ENCODE measurements around the gene TUBA3C. TPM values are rescaled to one million over a fixed set of nuclear protein-coding genes. Genes with fewer than 3 reads are reported as not detected.
"Not testable (repeated sequence)": the region's sequence is repeated elsewhere in the genome, so short reads cannot be mapped to it uniquely, and the experiment has no call there.

Gene TUBA3C
- total RNA-seq, 1 donor from 2014 or later = not detected

DNA sequence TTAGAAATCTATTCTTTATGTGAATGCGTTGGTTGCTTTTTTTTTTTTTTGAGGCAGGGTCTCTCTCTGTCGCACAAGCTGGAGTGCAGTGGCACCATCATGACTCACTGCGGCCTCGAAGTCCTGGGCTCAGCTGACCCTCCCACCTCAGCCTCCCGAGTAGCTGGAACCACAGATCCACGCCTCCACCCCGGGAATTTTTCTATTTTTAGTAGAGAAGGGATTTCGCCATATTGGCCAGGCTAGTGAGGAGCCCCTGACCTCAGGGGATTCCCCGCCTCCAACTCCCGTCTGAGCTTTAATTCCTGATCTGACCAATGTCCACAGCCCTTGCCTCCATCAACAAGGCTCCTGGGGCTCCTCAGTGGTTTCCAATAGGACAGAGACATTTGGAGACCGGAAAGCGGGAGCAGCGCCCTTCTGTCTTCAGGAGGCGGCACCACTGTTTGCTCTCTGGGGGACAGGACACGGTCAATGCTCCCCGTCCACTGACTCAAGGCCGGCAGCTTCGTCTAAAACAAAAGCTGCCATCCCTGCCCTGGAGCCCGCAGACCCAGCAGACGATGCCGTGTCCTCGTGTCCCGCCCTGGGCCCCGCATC lies 503 bp downstream of the TUBA3C start:
- no peaks in the 10 kb centered on the region for H3K27me3 ChIP-seq (ENCODE audit: control insufficient read depth in 3 of 3, insufficient read depth in 3 of 3, low read length in 3 of 3)

DNA sequence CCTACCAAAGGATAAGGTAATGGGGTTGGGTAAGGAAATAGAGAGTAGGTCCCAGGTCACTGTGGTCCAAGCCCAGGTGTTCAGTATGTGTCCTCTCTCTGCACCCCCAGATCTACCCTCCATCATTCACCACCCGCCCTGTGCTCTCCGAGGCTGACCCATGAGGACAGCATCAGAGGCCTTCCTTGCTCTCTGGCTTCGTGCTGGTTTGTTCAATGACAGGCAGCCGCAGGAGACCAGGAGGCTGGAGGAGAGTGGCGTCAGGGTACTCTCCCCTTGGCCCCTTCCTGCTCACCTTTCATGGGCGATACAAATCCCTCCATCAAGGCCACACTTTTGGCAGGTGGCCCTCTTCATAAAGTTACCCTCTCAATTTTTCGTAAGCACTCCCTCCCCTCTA lies 1.7 kb downstream of the TUBA3C start:
- H3K27ac ChIP-seq (ENCODE audit: low read depth, low read length) = no peak overlapping the region
- peaks cover 0 to 2% (median 0%) of the 10 kb centered on the region in 3 donors for H3K9me3 ChIP-seq (ENCODE audit: control insufficient read depth in 3 of 3, low read length in 3 of 3)
- no peak overlapping the region for H3K4me3 ChIP-seq (ENCODE audit: low read length in 3 of 3)
- H3K27me3 ChIP-seq (ENCODE audit: control insufficient read depth in 3 of 3, insufficient read depth in 3 of 3, low read length in 3 of 3) = no peaks in the 10 kb centered on the region
- H3K4me1 ChIP-seq (ENCODE audit: control insufficient read depth in 3 of 3, insufficient read depth in 3 of 3, low read length in 3 of 3) = no peaks in the 10 kb centered on the region
- H3K36me3 ChIP-seq (ENCODE audit: control insufficient read depth in 3 of 3, insufficient read depth in 3 of 3, low read length in 3 of 3) = no peaks in the 10 kb centered on the region
- no peak overlapping the region for H3K9ac ChIP-seq (ENCODE audit: low read depth in 1 of 3, low read length in 3 of 3)

More for the DNA sequence above, 503 bp downstream of the TUBA3C start:
- H3K9ac ChIP-seq (ENCODE audit: low read depth in 1 of 3, low read length in 3 of 3) = no peak overlapping the region
- no peak overlapping the region for H3K27ac ChIP-seq (ENCODE audit: low read depth, low read length)
- peaks cover 0 to 2% (median 0%) of the 10 kb centered on the region in 3 donors for H3K9me3 ChIP-seq (ENCODE audit: control insufficient read depth in 3 of 3, low read length in 3 of 3)
- H3K36me3 ChIP-seq (ENCODE audit: control insufficient read depth in 3 of 3, insufficient read depth in 3 of 3, low read length in 3 of 3) = no peaks in the 10 kb centered on the region
- no peaks in the 10 kb centered on the region for H3K4me1 ChIP-seq (ENCODE audit: control insufficient read depth in 3 of 3, insufficient read depth in 3 of 3, low read length in 3 of 3)
- no peak overlapping the region for H3K4me3 ChIP-seq (ENCODE audit: low read length in 3 of 3)

DNA sequence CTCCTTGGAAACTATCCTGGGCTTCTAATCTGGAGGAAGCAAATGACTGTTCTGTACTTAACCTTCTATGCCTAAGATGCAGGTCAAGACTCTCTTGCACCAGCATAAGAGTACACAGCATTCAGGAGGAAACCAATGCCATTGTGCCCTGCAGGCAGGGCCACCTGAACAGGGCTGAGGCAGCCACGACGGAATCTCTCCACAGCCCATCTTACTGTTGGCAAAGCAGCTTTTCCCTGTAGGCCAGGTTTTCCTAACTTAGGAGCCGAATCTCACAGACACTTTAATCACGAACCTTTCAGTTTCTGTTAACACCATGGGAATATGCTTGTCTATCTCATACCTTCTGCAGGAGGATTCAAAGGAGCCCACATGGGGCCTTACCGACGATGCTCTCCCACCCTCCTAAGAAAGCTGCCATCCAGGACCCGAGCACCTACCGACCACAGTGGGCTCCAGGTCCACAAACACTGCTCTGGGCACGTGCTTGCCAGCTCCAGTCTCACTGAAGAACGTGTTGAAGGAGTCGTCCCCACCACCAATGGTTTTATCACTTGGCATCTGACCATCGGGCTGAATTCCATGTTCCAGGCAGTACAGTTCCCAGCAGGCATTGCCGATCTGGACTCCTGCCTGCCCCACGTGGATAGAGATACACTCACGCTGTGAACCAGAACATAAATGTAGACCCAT lies 2.6 kb downstream of the TUBA3C start:
- Histone ChIP-seq H3K36me3 (ENCODE audit: control insufficient read depth in 3 of 3, insufficient read depth in 3 of 3, low read length in 3 of 3) (no peaks in the 10 kb centered on the region), H3K4me3 (ENCODE audit: low read length in 3 of 3) (no peak overlapping the region), H3K4me1 (ENCODE audit: control insufficient read depth in 3 of 3, insufficient read depth in 3 of 3, low read length in 3 of 3) (no peaks in the 10 kb centered on the region), H3K9me3 (ENCODE audit: control insufficient read depth in 3 of 3, low read length in 3 of 3) (peaks cover 0 to 2% (median 0%) of the 10 kb centered on the region in 3 donors), H3K9ac (ENCODE audit: low read depth in 1 of 3, low read length in 3 of 3) (no peak overlapping the region), H3K27me3 (ENCODE audit: control insufficient read depth in 3 of 3, insufficient read depth in 3 of 3, low read length in 3 of 3) (no peaks in the 10 kb centered on the region), H3K27ac (ENCODE audit: low read depth, low read length) (no peak overlapping the region)

DNA sequence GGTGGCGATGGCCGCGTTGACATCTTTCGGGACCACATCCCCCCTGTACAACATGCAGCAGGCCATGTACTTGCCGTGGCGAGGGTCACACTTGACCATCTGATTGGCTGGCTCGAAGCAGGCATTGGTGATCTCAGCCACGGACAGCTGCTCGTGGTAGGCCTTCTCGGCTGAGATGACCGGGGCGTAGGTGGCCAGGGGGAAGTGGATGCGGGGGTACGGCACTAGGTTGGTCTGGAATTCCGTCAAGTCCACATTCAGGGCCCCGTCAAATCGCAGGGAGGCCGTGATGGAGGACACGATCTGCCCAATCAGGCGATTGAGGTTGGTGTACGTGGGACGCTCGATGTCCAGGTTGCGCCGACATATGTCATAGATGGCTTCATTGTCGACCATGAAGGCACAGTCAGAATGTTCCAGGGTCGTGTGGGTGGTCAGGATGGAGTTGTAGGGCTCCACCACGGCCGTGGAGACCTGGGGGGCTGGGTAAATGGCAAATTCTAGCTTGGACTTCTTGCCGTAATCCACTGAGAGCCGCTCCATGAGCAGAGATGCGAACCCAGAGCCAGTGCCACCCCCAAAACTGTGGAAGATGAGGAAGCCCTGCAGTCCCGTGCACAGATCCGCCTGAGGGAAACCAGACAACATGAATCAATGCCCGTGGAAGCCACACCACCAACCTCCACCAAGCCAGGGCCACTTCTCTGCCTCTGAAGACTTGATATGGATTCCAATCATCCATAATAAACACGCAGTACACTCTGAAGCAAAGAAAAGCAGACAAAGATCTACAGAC lies 4.4 kb downstream of the TUBA3C start:
- H3K27me3 ChIP-seq (ENCODE audit: control insufficient read depth in 3 of 3, insufficient read depth in 3 of 3, low read length in 3 of 3); H3K36me3 ChIP-seq (ENCODE audit: control insufficient read depth in 3 of 3, insufficient read depth in 3 of 3, low read length in 3 of 3); H3K9me3 ChIP-seq (ENCODE audit: control insufficient read depth in 3 of 3, low read length in 3 of 3); H3K4me3 ChIP-seq (ENCODE audit: low read length in 3 of 3); H3K4me1 ChIP-seq (ENCODE audit: control insufficient read depth in 3 of 3, insufficient read depth in 3 of 3, low read length in 3 of 3); H3K9ac ChIP-seq (ENCODE audit: low read depth in 1 of 3, low read length in 3 of 3); H3K27ac ChIP-seq (ENCODE audit: low read depth, low read length): not testable (repeated sequence)

DNA sequence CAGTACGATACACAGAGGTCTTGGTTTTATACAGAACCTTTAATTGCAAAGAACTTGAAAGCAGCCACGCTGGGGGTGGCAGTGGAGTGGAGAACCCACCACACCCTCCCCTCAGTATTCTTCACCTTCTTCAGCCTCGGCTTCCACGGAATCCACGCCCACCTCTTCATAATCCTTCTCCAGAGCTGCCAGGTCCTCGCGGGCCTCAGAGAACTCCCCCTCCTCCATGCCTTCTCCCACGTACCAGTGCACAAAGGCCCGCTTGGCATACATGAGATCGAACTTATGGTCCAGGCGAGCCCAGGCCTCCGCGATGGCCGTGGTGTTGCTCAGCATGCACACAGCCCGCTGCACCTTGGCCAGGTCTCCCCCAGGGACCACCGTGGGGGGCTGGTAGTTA lies 7.9 kb downstream of the TUBA3C start:
- no peaks in the 10 kb centered on the region for H3K4me1 ChIP-seq (ENCODE audit: control insufficient read depth in 3 of 3, insufficient read depth in 3 of 3, low read length in 3 of 3)
- H3K4me3 ChIP-seq (ENCODE audit: low read length in 3 of 3) = no peak overlapping the region
- no peak overlapping the region for H3K9ac ChIP-seq (ENCODE audit: low read depth in 1 of 3, low read length in 3 of 3)
- no peaks in the 10 kb centered on the region for H3K36me3 ChIP-seq (ENCODE audit: control insufficient read depth in 3 of 3, insufficient read depth in 3 of 3, low read length in 3 of 3)
- no peak overlapping the region for H3K27ac ChIP-seq (ENCODE audit: low read depth, low read length)
- H3K9me3 ChIP-seq (ENCODE audit: control insufficient read depth in 3 of 3, low read length in 3 of 3) = peaks cover 0 to 2% (median 0%) of the 10 kb centered on the region in 3 donors
- H3K27me3 ChIP-seq (ENCODE audit: control insufficient read depth in 3 of 3, insufficient read depth in 3 of 3, low read length in 3 of 3) = no peaks in the 10 kb centered on the region

DNA sequence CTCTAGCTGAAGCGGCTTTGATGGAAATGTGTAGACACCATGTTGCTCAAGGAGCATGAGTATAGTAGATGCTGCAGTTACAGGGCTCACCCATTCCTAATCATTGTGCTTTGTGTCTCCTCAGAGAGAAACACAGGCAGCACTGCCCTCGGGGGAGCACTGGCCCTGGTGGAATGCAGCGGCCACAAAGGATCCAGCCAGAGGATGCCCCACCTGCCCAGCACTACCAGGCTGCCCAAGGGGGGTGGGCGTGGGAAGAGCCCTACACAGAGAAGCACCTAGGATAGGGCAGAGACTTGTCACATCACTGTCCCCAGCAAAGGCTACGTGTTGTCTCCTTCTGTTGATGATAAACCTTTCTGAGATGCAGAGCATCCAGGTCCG lies 9.0 kb downstream of the TUBA3C start:
- Histone ChIP-seq H3K36me3 (ENCODE audit: control insufficient read depth in 3 of 3, insufficient read depth in 3 of 3, low read length in 3 of 3) (no peaks in the 10 kb centered on the region), H3K9ac (ENCODE audit: low read depth in 1 of 3, low read length in 3 of 3) (no peak overlapping the region), H3K4me3 (ENCODE audit: low read length in 3 of 3) (no peak overlapping the region), H3K27me3 (ENCODE audit: control insufficient read depth in 3 of 3, insufficient read depth in 3 of 3, low read length in 3 of 3) (no peaks in the 10 kb centered on the region), H3K4me1 (ENCODE audit: control insufficient read depth in 3 of 3, insufficient read depth in 3 of 3, low read length in 3 of 3) (no peaks in the 10 kb centered on the region), H3K27ac (ENCODE audit: low read depth, low read length) (no peak overlapping the region), H3K9me3 (ENCODE audit: control insufficient read depth in 3 of 3, low read length in 3 of 3) (peaks cover 0 to 2% (median 0%) of the 10 kb centered on the region in 3 donors)

DNA sequence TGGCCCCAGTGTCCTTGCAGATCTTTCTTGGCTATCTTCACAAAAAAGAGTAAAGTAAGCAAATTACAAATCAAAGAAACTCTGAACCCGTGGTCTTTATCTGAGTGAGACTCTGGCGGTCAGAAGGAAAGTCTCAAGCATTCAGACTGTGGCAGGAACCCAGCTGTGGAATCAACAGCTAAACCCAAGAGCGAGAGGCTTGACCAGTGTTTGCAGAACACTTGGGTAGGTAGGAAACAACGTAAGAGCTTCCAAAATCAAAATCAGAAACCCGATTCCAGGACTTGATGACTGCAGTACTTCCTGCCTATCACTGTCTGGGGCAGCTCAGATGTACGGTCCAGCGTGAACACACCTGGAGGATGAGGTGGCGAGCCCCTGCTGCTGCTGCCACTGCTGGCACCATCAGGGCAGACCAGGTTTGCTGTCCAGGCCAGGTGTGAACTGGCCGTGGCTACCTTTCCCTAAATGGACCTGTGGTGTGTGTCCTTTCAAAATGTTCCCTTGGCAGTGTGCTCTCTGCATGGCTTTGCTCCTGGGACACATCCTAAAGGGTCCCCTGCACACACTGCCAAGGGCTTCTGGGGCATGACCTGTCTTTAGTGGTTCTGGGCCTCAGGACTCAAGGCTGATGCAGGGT lies 9.5 kb downstream of the TUBA3C start:
- Histone ChIP-seq H3K9ac (ENCODE audit: low read depth in 1 of 3, low read length in 3 of 3) (no peak overlapping the region), H3K27ac (ENCODE audit: low read depth, low read length) (no peak overlapping the region), H3K4me1 (ENCODE audit: control insufficient read depth in 3 of 3, insufficient read depth in 3 of 3, low read length in 3 of 3) (no peaks in the 10 kb centered on the region), H3K27me3 (ENCODE audit: control insufficient read depth in 3 of 3, insufficient read depth in 3 of 3, low read length in 3 of 3) (no peaks in the 10 kb centered on the region), H3K36me3 (ENCODE audit: control insufficient read depth in 3 of 3, insufficient read depth in 3 of 3, low read length in 3 of 3) (no peaks in the 10 kb centered on the region), H3K9me3 (ENCODE audit: control insufficient read depth in 3 of 3, low read length in 3 of 3) (peaks cover 0 to 2% (median 0%) of the 10 kb centered on the region in 3 donors), H3K4me3 (ENCODE audit: low read length in 3 of 3) (no peak overlapping the region)

DNA sequence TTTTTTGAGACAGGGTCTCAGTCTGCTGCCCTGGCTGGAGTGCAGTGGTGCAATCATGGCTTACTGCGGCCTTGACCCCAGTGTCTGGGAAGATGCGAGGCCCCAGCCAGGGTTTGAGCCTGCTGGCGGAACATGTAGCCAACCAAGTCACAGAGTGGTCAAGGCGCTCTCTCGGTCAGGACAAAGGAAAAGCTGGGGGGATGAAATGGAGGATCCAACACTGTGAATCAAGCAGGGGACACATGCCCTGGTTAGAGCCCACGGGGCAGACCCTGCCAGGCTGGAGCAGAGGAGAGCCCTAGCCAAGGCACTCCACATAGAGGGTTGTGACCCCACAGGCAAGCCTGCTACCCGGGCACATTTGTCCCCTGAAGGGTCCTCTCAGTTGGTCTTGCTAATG lies 10.1 kb downstream of the TUBA3C start:
- Histone ChIP-seq H3K27me3 (ENCODE audit: control insufficient read depth in 3 of 3, insufficient read depth in 3 of 3, low read length in 3 of 3) (no peaks in the 10 kb centered on the region), H3K4me1 (ENCODE audit: control insufficient read depth in 3 of 3, insufficient read depth in 3 of 3, low read length in 3 of 3) (no peaks in the 10 kb centered on the region), H3K4me3 (ENCODE audit: low read length in 3 of 3) (no peak overlapping the region), H3K9ac (ENCODE audit: low read depth in 1 of 3, low read length in 3 of 3) (no peak overlapping the region), H3K36me3 (ENCODE audit: control insufficient read depth in 3 of 3, insufficient read depth in 3 of 3, low read length in 3 of 3) (no peaks in the 10 kb centered on the region), H3K9me3 (ENCODE audit: control insufficient read depth in 3 of 3, low read length in 3 of 3) (no peaks in the 10 kb centered on the region), H3K27ac (ENCODE audit: low read depth, low read length) (no peak overlapping the region)

DNA sequence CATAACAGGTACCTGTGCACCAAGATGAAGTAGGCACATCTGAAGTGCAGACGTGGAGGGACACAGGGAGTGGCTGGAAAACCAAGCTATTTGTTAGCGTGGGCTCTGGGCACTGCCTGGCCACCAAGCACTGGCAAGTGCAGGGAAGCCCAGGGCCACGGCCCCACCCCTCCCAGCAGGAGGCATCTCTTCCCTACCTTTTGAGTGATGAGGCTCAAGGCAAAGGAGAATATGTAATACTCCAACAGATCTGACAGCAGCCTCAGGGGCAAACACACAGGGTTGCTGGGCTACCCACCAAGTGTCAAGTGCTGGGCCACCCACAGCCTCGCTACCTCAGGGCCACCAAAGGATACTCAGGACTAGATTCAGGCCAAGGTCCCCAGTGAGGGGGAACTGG lies 11.6 kb downstream of the TUBA3C start:
- Histone ChIP-seq H3K27me3 (ENCODE audit: control insufficient read depth in 3 of 3, insufficient read depth in 3 of 3, low read length in 3 of 3) (no peaks in the 10 kb centered on the region), H3K9ac (ENCODE audit: low read depth in 1 of 3, low read length in 3 of 3) (no peak overlapping the region), H3K36me3 (ENCODE audit: control insufficient read depth in 3 of 3, insufficient read depth in 3 of 3, low read length in 3 of 3) (no peaks in the 10 kb centered on the region), H3K9me3 (ENCODE audit: control insufficient read depth in 3 of 3, low read length in 3 of 3) (no peaks in the 10 kb centered on the region), H3K27ac (ENCODE audit: low read depth, low read length) (no peak overlapping the region), H3K4me1 (ENCODE audit: control insufficient read depth in 3 of 3, insufficient read depth in 3 of 3, low read length in 3 of 3) (no peaks in the 10 kb centered on the region), H3K4me3 (ENCODE audit: low read length in 3 of 3) (no peak overlapping the region)

DNA sequence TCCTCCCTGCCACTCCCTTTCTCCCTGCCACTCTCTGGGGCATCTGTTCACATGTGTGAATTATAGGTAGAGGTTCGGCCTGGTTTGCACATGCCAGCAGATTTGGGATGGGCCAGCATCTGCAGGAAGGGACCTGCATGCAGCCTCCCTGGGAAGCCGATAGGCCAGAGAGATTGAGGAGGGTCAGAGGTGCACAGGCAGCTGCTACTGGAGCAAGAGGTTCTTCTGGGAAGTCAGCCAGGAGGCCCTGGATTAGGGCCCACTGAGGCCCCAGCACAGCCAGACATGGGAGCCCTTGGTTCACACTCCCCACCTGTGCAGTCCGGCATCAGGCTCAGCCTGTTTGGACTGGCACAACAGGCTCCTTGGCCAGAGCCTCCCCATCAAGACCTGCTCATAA lies 12.1 kb downstream of the TUBA3C start:
- H3K9me3 ChIP-seq (ENCODE audit: control insufficient read depth in 3 of 3, low read length in 3 of 3) = no peaks in the 10 kb centered on the region
- H3K4me3 ChIP-seq (ENCODE audit: low read length in 3 of 3) = no peak overlapping the region
- H3K36me3 ChIP-seq (ENCODE audit: control insufficient read depth in 3 of 3, insufficient read depth in 3 of 3, low read length in 3 of 3) = no peaks in the 10 kb centered on the region
- no peak overlapping the region for H3K27ac ChIP-seq (ENCODE audit: low read depth, low read length)
- H3K27me3 ChIP-seq (ENCODE audit: control insufficient read depth in 3 of 3, insufficient read depth in 3 of 3, low read length in 3 of 3) = no peaks in the 10 kb centered on the region
- no peak overlapping the region for H3K9ac ChIP-seq (ENCODE audit: low read depth in 1 of 3, low read length in 3 of 3)
- no peaks in the 10 kb centered on the region for H3K4me1 ChIP-seq (ENCODE audit: control insufficient read depth in 3 of 3, insufficient read depth in 3 of 3, low read length in 3 of 3)
